ENCODE measurements around the gene GOLGA6A. TPM values are rescaled to one million over a fixed set of nuclear protein-coding genes. Genes with fewer than 3 reads are reported as not detected.

The GOLGA6A gene
- total RNA-seq, 2 donors from 2014 or later, result not detected

DNA sequence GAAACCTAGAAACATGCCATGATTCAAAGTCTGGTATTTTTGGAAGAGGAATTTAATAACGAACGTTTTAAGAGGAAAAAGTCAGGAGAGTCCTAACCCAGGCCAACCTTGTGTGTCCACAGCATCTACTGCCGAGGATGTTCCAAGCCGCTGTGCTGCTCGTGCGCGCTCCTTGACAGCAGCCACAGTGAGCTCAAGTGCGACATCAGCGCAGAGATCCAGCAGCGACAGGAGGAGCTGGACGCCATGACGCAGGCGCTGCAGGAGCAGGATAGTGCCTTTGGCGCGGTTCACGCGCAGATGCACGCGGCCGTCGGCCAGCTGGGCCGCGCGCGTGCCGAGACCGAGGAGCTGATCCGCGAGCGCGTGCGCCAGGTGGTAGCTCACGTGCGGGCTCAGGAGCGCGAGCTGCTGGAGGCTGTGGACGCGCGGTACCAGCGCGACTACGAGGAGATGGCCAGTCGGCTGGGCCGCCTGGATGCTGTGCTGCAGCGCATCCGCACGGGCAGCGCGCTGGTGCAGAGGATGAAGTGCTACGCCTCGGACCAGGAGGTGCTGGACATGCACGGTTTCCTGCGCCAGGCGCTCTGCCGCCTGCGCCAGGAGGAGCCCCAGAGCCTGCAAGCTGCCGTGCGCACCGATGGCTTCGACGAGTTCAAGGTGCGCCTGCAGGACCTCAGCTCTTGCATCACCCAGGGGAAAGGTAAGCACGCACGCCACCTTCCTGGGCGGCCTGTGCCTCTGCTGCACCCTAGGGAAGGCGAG lies 59.5 kb downstream of the GOLGA6A start:
- no peak for ATAC-seq
- no peak for DNase-seq

More for the DNA sequence above, 59.5 kb downstream of the GOLGA6A start:
- intact Hi-C loops (cut with DNase I, micrococcal nuclease), result no loop called here

Other genes with a start within 250 kb of the GOLGA6A start
- gene TBC1D21, start 209.0 kb downstream of the GOLGA6A start, total RNA-seq, result not detected
- gene LOXL1, start 156.1 kb downstream of the GOLGA6A start, total RNA-seq, result 1 to 10 TPM; 2.0 to 2.5 TPM
- gene STOML1, start 90.3 kb downstream of the GOLGA6A start, total RNA-seq, result 10 to 100 TPM; 10.9 to 15.4 TPM
- gene PML, start 87.8 kb downstream of the GOLGA6A start, total RNA-seq, result 10 to 100 TPM; 26.6 to 28.5 TPM
- gene ISLR2, start 48.0 kb upstream of the GOLGA6A start, total RNA-seq, result under 1 TPM; 0.52 to 0.89 TPM
- gene ISLR, start 91.2 kb upstream of the GOLGA6A start, total RNA-seq, result 10 to 100 TPM in 1 of 2 donors, 1 to 10 TPM in 1; 4.8 to 10.2 TPM
- gene STRA6, start 120.2 kb upstream of the GOLGA6A start, total RNA-seq, result not detected
- under 1 TPM in 1 of 2 donors, not detected in 1; 0.46 TPM for gene CCDC33, start 153.8 kb upstream of the GOLGA6A start, total RNA-seq

Data from left colon (tissue), 2 donors.